Amygdala (tissue), 56 donors: ENCODE measurements around the gene MAPK14.

Experiments
- DNase-seq, 56 donors: peaks; one replicate each; lab custom pipeline; 2025; lab: John Stamatoyannopoulos, UW

Gene MAPK14

DNA sequence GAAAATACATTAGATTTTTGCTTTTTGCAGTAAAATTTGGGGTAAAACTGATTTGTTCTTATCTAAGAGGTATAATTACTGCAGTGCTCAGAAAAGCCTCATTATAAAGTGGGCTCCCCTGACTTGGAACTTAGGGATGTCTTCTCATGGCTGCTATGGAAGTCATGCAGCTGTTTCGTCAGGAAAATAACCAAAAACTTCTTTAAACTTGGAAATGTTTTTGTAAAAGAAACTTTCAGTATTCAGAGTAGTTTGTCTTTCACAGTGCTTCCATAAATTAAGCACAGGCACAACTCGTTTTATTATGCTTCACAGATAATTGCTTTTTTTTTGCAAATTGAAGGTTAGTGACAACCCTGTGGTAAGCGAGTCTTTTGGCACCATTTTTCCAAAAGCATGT is 6.8 kb downstream of the MAPK14 start:
- no peak for DNase-seq

DNA sequence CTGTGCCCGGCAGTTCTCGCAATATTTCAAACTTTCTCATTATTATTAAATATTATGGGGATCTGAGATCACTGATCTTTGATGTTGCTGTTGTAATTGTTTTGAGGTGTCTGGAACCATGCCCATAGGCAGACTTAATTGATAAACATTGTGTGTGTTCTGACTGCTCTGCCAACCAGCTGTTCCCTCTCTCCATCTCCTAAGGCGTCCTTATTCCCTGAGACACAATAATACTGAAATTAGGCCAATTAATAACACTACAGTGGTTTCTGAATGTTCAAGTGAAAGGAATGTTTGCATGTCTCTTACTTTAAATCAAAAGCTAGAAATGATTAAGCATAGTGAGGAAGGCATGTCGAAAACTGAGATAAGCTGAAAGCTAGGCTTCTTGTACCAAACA is 7.6 kb downstream of the MAPK14 start:
- no peak for DNase-seq

DNA sequence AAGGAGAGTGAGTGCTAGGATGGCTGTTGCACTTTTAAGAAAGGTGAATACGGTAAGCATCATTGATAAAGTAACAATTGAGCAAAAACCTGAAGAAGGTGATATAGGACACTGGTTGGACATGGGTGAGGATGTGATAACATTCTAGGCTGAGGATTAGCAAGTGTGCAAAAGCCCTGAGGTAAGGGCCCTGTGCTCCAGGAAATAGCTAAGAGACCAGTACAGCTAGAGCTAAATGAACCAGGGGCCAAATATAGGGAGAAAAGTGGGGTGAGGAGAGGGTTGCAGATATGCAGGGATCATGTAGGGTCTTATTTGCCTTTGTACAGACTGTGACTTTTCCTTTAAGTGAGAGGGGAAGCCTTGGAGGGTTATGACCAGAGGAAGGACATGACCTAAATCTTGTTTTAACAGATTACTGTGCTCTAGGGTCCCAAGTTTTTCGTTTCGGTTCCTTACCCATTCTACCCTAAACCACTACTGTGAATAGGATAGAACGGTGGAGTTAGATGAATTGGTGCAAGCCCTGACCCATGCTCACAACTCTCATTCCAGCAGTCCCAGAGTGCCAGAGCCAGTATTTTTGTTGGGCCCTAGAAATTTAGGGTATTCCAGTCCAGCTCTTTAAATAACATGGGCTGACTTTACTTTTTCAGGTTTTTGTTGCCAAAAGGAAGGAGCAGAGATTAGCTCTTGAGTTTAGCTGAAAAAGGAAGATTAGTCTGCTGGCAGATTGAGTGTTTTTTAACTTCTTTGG is 10.7 kb downstream of the MAPK14 start:
- DNase-seq, result no peak

DNA sequence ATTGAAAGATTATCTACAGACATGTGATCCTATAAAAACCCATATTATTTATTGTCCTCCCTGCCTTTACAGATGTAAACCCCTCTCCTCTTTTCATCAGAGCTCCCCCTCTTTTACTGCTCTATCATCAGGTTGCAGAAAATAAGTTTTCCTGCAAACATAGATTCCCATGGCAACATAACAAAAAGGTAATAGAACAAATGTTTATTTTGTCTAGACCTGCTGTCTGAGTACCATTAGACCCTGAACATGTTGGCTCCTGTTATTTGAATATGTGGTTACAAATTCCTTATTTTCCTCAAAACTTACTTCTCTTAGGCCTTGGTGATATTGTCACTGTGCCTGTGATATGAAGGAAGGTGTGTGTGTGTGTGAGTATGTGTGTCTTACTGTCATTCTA is 11.5 kb downstream of the MAPK14 start:
- no peak for DNase-seq

DNA sequence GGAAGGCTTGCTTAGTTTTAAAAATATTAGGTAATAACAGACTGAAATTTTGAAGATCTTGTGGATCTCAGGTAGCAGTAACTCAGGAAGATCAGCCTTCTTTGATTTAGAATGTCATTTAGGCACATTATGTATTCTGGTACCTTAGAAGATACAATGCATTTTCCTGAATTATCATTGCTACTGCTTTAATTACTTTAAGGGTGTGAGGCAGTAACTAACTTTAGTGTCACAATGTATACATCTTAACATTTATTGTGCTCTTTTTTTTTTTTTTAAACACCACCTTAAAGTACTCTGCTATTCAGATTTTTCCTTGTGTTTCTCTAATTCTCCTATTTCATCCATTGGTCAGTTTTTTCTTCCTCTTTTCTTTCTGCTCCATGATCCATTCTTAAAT is 13.3 kb downstream of the MAPK14 start:
- DNase-seq, result no peak

DNA sequence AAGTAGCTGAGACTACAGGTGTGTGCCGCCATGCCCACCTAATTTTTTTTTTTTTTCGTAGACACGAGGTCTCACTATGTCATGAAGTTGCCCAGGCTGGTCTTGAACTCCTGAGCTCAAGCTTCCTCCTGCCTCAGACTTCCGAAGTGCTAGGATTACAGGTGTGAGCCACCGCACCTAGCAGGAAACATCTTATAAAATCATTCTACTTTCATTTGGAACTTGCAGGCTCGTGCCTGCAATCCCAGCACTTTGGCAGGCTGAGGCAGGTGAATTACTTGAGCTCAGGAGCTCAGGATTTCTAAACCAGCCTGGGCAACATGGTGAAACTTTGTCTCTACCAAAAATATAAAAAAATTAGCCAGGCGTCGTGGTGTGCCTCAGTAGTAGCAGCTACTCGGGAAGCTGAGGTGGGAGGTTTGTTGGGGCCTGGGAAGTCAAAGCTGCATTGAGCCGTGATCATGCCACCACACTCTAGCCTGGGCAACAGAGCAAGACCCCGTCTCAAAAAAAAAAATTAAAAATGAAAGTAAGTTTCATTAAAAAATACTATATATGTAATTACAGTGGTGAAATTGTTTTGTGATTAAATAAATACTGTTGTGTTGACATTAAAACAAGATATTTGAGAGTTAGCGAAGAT is 15.1 kb downstream of the MAPK14 start:
- no peak for DNase-seq

DNA sequence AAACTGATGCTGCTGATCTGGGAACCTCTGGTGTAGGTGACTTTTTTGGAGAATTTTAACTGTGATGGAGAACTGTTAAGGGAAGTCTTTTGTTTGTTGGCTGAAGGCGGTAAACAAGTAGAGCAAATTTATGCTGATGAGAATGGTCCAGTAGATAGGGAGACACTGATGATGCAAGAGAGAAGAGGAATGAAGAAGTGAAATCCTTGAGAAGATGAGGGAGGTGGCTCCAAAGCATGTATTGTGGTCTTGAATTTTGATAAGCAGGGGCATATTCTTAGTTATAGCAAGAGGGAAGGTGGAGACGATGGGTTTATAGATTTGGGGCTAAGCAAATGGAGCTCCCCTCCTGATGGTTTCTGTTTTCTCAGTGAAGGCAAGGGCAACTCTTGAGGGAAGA is 22.0 kb downstream of the MAPK14 start:
- no peak for DNase-seq

DNA sequence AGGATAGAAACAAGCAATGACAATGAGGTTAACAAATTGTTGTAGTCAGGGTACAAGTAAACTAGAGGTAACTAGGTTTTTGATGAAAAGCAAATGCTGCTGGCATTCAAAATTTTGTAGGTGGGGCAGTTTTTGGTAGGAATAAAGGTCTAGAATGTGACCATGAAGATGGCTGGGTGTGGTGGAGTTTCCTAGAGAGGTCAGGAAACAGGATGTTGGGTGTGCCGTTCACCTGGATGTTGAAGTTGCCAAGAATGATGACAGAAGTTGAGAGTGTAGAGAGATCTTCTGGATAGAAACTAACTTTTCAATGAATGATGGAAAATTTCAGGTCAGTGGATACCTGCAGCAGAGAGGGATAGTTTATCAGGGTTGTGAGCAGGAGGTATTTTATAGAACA is 22.7 kb downstream of the MAPK14 start:
- DNase-seq, result no peak

DNA sequence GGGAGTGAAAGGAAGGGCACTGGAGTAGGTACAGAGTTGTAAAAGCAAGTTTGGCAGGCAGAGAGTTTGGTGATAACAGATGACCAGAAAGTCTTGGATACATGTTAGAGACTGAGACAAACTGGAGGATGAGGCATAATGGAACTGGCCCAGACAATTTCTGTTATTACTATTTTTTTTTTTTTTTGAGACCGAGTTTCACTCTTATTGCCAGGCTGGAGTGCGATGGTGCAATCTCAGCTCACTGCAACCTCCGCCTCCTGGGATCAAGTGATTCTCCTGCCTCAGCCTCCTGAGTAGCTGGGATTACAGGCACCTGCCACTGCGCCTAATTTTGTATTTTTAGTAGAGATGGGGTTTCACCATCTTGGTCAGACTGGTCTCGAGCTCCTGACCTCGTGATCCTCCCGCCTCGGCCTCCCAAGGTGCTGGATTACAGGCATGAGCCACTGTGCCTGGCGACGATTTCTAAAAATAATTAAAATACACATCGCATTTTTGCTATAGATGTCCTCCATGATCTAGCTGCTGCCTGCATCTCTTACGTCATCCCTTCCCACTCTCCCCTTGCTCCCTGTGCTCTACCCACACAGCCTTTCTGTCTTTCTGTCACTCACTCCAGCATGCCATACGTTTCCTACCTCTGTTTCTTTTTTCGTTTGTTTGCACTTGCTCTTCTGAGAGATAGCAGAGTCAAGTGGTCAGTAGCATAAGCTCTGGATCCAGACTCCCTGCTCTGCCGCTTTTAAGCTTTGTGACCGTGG is 23.5 kb downstream of the MAPK14 start:
- no peak for DNase-seq

DNA sequence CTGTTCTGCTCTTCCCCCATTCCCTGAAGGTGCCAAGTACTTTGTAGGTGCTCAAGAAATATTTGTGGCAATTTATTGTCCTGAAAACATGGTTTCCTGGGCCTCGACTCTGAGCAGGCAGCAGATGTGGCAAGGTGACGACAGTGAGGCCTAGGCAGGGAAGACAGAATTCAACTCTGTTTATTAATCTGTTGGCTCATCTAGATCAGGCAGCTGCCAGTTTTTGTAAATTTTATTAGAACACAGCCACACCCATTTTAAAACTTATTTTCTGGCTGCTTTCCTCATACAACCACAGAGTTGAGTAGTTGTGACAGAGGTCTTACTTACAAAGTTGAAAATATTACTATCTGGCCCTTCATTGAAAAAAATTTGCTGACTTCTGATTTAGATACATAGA is 24.5 kb downstream of the MAPK14 start:
- no peak for DNase-seq

DNA sequence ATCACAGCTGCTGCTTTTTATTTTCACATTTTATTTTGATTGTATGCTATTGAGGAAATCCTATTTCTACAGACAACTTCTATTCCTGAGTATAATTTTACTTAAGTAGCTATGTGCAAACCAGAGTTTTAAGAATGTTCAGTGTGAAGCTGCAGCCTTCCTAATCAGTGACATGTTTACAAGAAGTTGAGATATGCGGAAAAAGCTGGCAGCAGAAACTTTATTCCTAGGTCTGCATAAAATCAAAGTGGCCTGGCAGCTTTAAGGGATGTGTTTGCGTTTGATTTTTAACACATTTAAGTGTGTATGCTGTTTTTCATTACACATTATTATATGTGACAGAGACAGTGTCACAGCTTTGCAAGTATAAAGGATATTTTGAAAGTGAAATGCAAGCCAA is 26.3 kb downstream of the MAPK14 start:
- DNase-seq, result no peak

DNA sequence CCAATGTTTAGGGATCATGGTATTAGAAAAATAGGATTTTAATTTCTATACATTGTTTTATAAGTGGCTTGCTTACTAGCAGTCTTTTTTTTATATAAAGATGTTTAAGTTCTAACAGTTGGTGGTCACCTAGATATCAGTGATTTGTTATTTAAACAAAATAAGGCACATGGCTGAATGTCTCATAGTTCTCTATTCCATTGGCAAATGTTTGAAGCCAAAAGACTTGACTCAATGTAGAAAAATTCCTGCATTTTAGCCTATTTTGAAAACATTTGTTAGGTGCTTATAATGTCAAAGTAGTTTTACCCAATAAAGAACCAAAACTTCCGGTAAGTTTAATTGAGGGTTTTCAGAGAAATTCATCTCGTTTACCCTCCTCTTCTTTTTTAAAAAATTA is 26.8 kb downstream of the MAPK14 start:
- DNase-seq, result no peak

DNA sequence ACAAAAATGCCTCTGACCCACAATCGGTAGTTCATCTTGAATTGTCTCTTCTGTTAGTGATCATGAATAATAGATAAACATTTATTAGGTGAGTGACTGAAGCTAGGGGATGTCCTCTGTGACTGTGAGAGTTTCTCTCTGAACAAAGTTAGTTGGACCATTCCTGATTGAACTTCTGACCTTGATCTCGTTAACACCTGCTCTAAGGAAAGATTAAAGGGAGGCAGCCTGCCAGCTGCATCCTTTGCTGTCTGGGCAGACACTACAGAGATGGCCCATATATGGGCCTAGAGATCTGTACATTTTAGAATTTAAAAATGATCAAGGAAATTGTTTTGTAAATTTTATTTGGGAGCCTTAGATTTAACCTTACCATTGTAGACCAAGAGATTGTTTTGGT is 27.3 kb downstream of the MAPK14 start:
- DNase-seq, result no peak

DNA sequence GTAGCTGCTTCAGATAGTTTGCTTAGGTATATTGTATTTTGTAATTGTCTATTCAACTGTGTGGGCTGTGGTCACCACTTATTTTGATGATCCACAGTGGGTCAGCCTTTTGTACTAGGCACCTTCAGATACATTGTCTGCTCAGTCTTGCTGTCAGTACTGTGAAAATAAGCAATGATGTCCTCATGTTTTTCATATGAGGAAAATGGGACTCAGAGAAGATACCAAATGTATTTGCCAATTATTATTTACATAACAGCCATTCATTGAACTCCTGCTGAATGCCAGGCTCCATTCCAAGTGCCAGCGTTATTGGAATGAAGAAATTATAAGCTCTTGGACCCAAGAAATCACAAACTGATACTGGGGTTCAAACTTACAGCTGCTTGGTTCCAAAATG is 28.6 kb downstream of the MAPK14 start:
- DNase-seq, result no peak

DNA sequence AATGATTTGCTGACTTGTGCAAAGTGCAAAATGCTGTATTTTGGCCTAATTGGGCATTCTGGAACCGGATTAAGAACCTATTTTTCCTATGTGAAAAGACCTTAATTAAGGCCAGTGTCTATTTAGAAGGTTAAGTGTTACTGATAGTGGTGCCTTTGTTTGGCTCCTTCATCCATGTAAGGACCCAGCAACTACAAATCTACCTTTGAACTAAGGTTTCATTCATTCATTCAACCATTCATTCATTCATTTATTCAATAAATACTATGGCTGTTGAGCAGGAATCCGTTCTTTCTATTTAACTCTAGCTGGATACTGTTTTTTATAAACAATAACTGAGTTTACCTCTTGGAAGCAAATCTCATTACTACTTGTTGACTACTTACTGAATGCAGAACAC is 33.6 kb downstream of the MAPK14 start:
- no peak for DNase-seq

DNA sequence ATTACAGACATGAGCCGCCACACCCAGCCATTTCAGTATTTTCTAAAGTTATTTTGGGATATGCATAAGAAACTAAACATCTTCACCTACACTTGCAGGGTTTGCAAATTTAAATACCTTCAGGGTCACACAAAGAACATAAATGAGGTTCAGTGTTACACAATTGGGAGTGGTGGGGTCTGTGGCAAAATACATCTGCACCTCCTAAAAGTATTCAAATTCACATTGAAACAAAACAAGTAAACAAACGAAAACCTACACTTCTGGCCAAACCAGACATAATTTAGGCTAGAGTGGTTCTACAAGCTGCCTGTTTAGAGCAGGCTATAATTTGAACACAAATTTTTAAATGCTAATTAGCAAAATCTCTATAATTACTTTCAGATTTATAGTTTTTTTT is 34.6 kb downstream of the MAPK14 start:
- no peak for DNase-seq

DNA sequence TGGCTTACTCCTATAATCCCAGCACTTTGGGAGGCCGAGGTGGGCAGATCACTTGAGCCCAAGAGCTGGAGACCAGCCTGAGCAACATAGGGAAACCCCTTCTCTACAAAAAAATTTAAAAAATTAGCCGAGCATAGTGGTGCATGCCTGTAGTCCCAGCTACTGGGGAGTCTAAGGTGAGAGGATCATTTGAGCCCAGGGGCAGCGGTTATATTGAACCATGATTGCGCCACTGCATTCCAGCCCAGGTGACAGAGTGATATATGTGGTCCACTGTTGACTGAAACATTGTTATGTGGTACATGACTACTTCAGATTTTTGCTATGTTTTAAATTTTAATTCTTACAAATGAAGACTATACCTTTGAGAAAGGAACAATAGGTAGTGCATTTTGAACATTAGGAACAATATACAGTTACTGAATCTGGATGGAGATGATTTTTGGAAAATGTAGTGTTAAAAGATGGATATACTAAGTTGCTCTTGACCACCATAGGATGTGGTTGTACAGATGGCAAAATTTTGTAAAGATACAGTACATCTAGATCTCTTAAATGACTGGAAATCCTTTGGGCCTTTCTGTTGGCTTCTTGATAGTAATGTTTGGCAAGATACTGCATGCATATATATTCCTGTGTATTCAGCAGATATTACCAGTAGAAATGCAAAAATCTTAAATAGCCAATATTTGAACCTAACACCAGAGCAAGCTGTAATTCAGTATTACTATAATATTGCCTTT is 35.9 kb downstream of the MAPK14 start:
- no peak for DNase-seq

DNA sequence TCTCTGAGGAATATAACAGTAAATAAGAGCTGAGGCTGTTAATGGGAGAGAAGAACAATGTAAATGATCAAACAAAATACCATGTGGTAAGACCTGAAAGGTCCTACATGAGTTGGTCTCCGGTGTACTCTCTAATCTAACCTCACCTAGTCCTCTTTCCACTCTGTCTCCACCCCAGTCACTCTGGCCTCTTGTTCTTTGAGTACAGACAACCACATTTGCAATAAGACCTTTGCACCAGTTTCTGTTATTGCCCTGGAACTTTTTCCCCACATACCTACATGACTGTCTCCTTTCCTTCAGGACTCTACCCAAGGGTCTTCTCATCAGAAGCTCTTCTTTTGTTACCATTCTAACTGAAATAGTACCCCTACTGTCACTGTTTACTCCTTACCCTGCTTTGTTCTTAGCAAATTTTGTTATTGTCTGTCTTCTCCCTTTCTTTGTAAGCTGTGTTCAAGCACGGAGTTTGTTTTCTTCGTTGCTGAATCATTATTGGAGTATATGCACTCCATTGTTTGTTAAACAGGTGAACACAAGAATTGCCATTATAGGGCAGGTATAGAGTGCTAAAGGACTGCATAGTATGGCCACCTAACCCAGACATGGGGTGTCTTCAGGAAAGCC is 37.3 kb downstream of the MAPK14 start:
- DNase-seq, result no peak

DNA sequence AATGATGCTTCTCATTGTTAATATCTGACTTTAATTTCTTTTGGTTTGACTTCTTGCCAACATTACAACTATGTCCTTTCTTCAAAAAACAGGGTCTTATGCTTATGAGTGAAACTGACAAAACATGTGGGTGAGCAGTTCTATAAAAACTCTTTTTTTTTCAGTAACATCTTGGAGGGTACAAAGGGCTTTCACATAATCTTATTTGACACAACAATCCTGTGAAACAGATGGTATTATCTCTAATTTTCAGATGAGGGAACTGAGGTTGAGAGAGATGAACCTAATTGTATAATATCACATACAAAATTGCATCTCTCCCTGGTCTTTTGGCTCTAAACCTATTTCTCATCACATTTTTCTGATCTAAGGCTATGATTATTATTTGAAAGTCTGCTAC is 38.3 kb downstream of the MAPK14 start:
- DNase-seq, result no peak

DNA sequence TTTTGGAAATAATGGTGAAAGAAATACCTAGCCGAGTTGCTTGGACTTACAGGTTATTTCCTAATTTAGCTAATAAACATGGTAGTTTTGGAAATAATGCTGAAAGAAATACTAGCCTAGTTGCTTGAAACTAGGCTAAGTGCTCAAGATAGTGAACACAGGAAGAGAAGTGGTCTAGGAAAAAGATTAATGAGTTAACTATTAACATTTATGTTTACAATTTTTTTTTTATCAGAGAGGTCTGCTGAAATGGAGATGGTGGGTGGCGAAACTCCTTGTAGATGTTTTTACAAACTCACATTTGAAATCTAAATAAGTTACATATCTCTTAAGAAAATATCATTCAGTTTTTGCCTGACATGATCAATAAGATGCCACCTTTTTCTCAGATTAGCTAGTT is 39.2 kb downstream of the MAPK14 start:
- DNase-seq, result no peak
